ENCODE data around the gene ETFA.
"Not testable (repeated sequence)": the region's sequence is repeated elsewhere in the genome, so short reads cannot be mapped to it uniquely, and the experiment has no call there.

The ETFA gene

GRCh38 chr15:76270876-76271275, 40.4 kb downstream of the ETFA start:
- no peak for DNase-seq (ENCODE audit: low spot score)

GRCh38 chr15:76267077-76267476, 44.2 kb downstream of the ETFA start:
- DNase-seq (ENCODE audit: low spot score) = no peak

GRCh38 chr15:76265769-76266168, 45.5 kb downstream of the ETFA start:
- not testable (repeated sequence) for DNase-seq (ENCODE audit: low spot score)

DNA sequence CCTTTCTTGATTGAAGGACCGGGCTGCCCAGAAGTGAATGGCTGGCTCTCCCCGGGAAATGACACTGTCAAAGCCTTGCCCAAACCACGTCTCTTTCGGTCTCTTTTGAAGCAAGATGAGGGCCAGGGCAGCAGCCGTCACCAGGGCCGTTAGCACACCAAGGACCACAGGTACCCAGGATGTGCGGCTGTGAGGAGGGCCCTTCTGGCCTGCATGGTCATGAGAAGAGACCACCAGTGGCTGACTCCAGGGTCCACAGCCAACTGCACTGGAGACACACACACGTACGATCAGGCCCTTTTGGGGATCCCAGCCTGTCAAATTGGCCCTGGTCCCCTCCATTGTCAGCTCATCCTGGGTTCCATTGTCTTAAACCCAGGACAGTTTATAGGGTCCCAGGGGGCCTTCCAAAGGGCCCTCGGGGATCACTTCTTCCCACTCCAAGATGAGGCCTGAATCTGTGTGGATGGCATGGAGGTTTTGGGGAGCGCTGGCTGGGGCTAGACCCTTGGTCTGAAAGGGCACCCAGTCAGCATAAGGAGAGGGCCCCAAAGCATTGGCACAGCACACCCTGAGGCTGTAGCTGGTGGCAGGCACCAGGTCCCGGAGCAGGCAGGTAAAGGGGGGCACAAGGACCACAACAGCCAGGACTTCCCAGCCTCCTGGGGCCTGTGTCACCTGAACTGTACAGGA, 50.9 kb downstream of the ETFA start:
- no peak for DNase-seq (ENCODE audit: low spot score)

DNA sequence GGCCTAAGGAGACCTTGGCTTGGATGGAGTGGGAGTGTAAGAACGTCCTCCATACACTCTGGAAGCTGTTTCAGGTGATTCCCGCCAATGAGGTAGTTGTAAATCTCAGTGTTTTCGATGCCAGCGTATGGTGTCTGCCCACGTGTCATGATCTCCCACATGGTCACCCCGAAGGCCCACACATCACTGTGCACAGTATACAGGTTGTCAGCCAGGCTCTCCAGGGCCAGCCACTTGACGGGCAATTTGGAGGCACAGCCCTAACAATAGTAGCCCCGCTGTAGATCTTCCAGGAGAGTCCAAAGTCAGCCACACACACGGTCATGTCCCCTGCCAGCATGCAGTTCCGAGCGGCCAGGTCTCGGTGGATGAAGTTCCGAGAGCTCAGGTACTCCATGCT, 51.9 kb downstream of the ETFA start:
- no peak for DNase-seq (ENCODE audit: low spot score)

DNA sequence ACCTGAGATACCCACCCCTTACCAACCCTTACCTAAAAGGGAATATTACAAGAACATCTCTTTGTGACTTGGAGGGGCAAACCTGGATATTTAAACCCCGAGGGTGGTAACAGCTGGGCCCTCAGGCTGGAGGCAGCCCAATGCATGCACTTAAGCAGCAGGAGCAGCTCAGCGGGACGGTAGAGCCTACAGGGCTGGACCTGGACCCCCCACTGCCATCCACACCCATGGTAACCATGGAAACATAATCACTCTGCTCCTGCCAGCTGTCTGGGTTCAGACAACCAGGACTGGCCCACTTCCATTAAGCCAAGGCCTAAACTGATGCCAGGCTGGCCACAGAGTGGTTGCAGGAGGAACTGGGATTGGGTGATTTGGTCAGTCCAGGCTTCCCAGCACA, 52.8 kb downstream of the ETFA start:
- DNase-seq (ENCODE audit: low spot score) = no peak

DNA sequence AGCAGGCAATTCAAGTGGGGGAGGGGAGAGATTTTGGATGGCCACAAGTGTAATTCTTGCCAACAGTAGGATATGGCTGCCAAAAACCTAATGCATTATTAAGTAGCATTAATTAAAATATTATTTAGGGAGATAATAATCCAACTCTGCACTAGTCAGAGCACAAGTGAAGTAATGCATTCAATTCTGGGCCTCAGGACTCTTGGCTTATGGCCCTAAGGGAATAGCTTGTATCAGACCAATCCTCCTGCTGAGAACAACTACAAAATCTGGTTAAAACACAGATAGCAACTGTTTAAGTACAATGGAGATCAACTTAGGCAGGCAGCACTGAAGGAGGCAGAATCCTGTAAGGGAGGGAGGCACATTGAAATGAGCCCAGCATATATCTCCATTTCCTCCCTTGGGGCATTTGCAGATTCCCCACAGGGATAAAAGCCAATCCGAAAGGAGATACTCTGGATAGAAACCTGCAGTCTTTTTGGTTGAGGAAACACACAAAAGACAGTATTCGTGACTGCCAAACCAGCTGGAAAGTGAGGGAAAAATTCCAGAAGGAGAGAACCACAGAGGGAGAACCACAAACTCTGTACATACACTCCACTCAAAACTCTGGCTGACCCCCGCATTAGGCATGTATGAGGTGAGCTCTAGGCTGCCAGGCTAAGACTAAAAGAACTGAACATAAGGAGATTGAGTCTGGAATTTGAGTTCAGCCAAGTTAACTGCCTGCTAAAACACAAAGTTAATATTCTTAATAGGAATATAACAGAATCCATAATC, 57.4 kb downstream of the ETFA start:
- DNase-seq (ENCODE audit: low spot score) = no peak

- no peak for DNase-seq (ENCODE audit: low spot score)
Observed at GRCh38 chr15:76252249-76252648, 59.0 kb downstream of the ETFA start.

DNA sequence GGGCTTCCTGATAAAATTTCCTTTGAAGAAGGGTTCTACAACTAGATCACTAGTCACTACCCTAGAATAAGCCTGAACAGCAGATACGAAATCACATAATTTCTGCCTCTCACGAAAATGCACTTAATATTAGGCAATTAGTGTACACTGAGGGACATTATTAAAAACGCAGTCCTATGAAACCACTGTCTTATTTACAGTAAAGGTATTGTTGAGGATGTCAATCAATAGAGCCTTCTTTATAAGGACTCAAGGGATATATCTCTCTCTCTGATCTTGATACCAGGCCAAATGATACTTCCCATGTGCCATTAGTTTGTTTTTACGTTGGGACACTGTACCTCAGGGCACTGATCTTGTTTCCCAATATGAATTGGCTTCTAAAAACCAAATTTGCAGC, 59.6 kb downstream of the ETFA start:
- no peak for DNase-seq (ENCODE audit: low spot score)

- DNase-seq (ENCODE audit: low spot score) = no peak
Observed at GRCh38 chr15:76245072-76245610, 66.1 kb downstream of the ETFA start.

GRCh38 chr15:76239786-76240185, 71.5 kb downstream of the ETFA start:
- DNase-seq (ENCODE audit: low spot score) = no peak

DNA sequence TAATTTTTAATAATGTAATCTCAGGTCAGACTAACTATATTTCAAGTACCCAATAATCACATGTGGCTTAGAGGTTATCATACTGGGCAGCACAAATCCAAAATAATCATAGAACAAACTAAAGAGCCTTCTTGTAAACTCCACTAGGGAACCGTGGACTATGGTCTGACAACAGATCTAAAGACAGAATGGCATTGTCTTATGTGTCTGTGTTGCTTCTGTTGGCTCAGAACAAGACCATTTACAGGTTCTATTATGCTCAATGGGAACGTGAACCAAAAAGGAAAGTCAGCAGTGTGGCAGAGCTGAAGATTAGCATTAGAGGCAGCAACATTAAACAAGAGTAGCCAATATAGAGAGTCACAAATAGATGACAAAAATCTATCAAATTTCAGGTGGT, 74.9 kb downstream of the ETFA start:
- no peak for DNase-seq (ENCODE audit: low spot score)

- peak; percentile 68 for DNase-seq (ENCODE audit: low spot score)
Observed at GRCh38 chr15:76235186-76235826, 76.0 kb downstream of the ETFA start.

DNA sequence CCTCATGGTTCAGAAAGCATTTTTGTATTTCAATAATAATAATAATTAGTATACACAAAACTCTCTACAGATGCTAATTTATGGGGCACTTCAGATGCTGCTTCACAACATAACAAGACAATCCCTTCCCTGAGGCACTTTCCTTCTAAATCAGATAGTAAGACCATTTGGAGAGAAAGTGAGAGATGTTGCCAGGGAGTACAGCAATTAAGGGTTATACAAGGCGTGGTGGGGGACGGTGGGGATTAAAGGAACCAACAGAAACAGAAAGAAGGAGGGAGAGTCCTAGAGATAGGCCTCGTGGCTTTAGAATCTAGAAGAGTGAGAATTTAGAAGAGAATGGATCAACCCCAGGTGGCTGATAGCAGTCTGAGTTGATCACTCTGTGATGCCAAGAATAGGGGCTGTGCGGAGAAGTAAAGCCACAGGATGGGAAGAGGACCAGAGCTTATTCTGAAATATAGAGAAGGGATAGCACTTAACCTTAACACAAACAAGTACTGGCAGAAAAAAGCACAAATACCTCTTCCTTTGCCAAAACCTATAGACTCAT, 76.9 kb downstream of the ETFA start:
- DNase-seq (ENCODE audit: low spot score) = no peak

DNA sequence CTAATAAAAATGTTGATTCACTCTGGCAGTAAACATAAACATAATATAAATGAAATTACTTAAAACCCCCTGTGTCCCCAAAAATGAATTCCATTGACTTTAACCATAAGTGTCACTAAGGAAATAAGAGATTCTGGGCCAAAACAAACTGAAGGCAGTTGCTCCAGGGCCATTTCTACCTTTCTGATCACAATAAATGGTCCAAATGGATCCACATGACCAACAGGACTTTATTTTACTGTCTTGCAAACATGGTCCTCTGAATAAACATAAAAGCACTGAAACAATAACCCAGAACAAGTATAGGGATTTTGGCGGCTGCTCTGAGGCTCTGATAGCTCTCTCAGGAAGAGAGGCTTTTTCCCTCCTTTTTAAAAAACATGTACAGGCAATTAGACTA, 77.3 kb downstream of the ETFA start:
- no peak for DNase-seq (ENCODE audit: low spot score)

DNA sequence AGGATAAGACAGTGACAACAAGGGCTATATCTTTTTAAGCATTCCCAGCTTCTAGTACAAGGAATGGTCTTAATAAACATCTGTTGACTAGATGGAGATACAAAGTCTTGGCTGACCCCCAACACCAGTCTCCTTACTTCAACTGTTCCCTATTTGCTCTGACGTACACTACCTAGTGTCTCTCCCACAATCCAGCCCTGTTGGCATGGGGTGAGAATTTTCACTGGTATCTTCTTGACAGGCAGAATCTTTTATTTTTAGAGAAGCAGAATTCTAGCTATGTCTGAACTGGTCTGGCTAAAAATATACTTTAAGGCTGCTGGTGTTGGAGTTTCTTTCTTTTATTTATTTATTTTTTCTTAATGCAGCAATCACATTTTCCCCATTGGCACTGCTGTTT, 82.0 kb downstream of the ETFA start:
- no peak for DNase-seq (ENCODE audit: low spot score)

GRCh38 chr15:76223521-76223920, 87.7 kb downstream of the ETFA start:
- DNase-seq (ENCODE audit: low spot score) = no peak

DNA sequence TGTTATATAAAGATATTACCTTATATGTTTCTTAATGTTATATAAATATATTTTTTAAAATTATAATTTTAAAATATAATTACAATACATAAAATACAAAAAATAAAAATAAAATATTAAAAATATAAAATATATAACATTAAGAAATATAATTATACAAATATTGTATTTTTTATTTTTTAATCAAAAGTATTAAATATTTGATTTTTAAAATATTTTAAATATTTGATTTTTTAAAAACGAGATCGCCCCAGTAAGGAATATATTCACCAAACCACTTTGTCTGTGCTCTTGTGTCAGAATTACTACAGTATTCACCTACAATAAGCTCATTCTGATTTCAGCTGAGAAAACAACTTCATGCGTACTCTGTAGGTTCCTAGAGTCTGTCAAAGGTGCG, 89.1 kb downstream of the ETFA start:
- no peak for DNase-seq (ENCODE audit: low spot score)

GRCh38 chr15:76221085-76221767, 90.0 kb downstream of the ETFA start:
- no peak for DNase-seq (ENCODE audit: low spot score)

DNA sequence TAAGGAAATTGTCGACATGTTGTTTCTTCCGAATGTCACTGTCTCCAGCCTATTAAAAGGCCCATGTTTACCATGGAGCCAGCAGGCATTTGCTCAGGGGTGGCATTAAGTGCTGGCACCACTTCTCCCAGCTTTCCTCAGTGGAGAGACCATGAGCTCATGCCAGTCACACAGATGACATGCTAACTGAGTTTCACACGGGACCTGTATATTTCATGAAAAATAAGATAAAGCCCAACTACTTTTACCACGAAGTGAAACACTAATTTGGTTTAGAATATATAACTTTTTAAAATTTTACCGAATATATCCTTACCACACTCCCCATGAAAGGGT, 93.4 kb downstream of the ETFA start:
- DNase-seq (ENCODE audit: low spot score) = no peak

GRCh38 chr15:76217029-76217881, 94.0 kb downstream of the ETFA start:
- no peak for DNase-seq (ENCODE audit: low spot score)

Measured in NAMALWA (cell line).